Measurements from ENCODE around the gene ZNF394. TPM values are rescaled to one million over a fixed set of nuclear protein-coding genes. Genes with fewer than 3 reads are reported as not detected.

The ZNF394 gene
- total RNA-seq, 1 donor from 2014 or later: 24.2 TPM

DNA sequence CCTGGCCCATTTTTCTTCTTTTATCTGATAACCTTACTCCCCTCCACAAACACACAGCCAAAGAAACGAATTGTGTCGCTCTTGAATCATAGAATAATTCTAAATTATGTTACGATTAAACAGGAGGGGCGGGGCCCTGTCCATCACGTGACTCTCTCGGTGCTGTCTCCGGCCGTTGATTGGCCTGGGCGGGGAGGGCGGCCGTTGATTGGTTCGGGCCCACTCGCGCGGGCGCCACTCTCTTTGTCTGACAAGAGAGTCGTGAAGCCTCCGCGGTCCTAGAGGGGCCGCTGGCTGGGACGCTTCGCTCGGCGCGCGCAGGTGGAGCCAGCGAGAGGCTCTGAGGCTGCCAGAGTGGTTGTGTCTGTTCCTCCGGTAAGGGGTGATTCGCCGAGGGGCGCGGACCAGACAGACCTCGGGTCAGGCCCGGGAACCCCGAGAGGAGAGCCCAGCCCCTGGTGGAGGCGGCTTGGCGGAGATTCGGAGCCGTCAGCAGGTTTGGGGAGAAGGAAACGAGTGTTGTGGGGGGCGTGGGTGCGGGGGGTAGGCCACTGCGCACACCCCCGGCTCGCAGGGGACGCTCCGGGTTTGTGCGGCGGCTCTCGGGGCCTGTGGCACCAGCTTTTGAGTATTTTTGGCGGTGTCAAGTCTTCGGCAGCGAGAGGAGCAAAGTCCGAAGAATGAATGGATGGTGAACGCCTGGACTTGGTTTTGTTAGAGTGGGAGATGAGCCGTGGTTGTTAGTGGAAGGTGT, 27.3 kb downstream of the ZNF394 start, which contains the start of gene ZNF789:
ZNF789 (plus strand) TSS at position 330 of the 754 bp plus-strand sequence. CDS start 3,567 bp downstream, outside the sequence.
- H3K27me3 ChIP-seq (ENCODE audit: control insufficient read depth, insufficient read depth, low read length): no peaks in the 10 kb centered on the region
- TF ChIP-seq, protein P1, sequence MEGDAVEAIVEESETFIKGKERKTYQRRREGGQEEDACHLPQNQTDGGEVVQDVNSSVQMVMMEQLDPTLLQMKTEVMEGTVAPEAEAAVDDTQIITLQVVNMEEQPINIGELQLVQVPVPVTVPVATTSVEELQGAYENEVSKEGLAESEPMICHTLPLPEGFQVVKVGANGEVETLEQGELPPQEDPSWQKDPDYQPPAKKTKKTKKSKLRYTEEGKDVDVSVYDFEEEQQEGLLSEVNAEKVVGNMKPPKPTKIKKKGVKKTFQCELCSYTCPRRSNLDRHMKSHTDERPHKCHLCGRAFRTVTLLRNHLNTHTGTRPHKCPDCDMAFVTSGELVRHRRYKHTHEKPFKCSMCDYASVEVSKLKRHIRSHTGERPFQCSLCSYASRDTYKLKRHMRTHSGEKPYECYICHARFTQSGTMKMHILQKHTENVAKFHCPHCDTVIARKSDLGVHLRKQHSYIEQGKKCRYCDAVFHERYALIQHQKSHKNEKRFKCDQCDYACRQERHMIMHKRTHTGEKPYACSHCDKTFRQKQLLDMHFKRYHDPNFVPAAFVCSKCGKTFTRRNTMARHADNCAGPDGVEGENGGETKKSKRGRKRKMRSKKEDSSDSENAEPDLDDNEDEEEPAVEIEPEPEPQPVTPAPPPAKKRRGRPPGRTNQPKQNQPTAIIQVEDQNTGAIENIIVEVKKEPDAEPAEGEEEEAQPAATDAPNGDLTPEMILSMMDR (IDR thresholded peaks at IDR 0.05; ENCODE audit: insufficient read depth, low read length, severe bottlenecking): no peak
- FAIRE-seq (no peak), DNase-seq (ENCODE audit: low read depth) (peak; percentile 84)
- peak within 1 kb of the TSS; percentile 75 for H3K4me3 ChIP-seq (ENCODE audit: low read depth, low read length)
- H3K36me3 ChIP-seq (ENCODE audit: control insufficient read depth, insufficient read depth, low read length): no peaks in the 10 kb centered on the region

DNA sequence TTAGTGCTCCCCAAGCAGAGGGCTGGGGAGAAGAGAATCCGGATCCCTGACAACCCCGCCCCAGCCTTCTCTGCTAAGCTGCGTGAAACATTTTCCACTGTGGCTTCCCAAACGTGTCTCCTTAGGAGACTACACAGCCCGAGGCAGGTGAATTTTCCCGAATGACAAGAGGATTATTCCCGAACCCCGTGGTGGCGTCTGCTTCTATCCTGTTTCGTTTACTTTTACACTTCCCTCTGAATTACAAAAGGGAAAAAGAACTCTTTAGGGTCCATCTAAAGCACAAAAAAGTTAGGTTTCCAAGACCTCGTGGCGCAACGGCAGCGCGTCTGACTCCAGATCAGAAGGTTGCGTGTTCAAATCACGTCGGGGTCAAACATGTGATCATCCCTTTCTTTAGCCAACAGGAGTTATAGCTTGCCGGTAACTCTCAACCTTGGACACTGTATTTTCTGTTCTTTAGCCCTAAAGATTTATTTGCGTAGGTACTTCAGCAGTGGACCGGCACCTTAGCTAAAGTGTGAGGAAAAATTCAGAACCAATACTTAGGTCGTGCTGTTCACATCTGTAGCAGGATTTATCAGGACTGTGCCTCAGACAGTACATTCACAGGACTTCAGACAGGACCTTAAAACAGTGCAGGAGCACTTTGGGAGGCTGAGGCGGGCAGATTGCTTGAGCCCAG, 30.6 kb downstream of the ZNF394 start:
- FAIRE-seq: no peak
- no peak overlapping the region for H3K4me3 ChIP-seq (ENCODE audit: low read depth, low read length)

DNA sequence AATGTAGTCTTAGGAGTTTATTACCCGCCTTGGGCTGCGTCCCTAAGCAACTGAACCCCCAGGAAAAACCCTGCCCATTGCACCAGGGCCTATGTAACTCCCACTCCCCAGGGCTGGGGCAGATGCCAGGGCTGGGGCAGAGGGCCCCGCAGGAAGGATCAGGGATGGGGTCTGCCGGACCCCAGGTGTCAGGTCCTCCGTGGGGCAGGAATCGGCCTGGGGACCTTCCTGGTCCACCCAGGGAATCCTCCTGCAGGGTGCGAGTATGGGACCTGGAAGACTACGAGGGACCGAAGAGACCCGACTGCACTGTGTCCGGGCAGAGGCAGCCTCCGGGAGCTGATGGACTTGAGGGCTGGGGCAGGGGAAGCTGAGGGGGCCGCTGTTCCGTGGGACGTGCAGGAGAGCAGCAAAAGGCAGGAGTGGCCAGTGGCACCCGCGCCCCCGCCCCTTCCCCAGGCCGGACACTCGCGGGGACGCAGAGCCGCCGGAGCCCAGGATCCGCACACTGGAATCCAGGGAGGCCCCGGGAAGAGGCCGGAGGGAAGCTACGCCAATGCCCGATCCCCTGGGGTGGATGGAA, 31.7 kb downstream of the ZNF394 start:
- no peak for FAIRE-seq
- H3K36me3 ChIP-seq (ENCODE audit: control insufficient read depth, insufficient read depth, low read length): peaks cover 3% of the 10 kb centered on the region
- TF ChIP-seq, protein P1 (IDR thresholded peaks at IDR 0.05; ENCODE audit: insufficient read depth, low read length, severe bottlenecking): no peak
- H3K4me3 ChIP-seq (ENCODE audit: low read depth, low read length): no peak overlapping the region
- no peak for DNase-seq (ENCODE audit: low read depth)
- no peaks in the 10 kb centered on the region for H3K27me3 ChIP-seq (ENCODE audit: control insufficient read depth, insufficient read depth, low read length)

More for the DNA sequence above, 30.6 kb downstream of the ZNF394 start:
- no peak for DNase-seq (ENCODE audit: low read depth)
- no peaks in the 10 kb centered on the region for H3K36me3 ChIP-seq (ENCODE audit: control insufficient read depth, insufficient read depth, low read length)
- no peaks in the 10 kb centered on the region for H3K27me3 ChIP-seq (ENCODE audit: control insufficient read depth, insufficient read depth, low read length)
- TF ChIP-seq, protein P1 (IDR thresholded peaks at IDR 0.05; ENCODE audit: insufficient read depth, low read length, severe bottlenecking): no peak

DNA sequence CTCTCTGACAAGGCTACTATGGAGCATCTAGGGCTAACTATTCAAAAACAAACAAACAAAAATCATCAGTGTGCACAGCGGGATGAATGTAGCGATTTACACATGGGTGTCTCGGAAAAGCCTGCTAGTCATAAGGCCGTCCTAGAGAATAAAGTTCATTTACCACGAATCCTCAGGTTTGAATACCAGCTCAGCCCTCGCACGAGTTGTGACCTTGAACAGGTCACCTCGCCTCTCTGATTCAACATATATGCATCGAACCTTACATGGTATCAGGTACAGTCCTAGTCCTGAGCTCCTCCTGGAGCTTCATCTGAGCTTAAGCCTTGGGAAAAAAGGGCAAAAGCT, 34.7 kb downstream of the ZNF394 start:
- no peak for FAIRE-seq
- TF ChIP-seq, protein P1 (IDR thresholded peaks at IDR 0.05; ENCODE audit: insufficient read depth, low read length, severe bottlenecking): no peak
- peaks cover 6% of the 10 kb centered on the region for H3K36me3 ChIP-seq (ENCODE audit: control insufficient read depth, insufficient read depth, low read length)

DNA sequence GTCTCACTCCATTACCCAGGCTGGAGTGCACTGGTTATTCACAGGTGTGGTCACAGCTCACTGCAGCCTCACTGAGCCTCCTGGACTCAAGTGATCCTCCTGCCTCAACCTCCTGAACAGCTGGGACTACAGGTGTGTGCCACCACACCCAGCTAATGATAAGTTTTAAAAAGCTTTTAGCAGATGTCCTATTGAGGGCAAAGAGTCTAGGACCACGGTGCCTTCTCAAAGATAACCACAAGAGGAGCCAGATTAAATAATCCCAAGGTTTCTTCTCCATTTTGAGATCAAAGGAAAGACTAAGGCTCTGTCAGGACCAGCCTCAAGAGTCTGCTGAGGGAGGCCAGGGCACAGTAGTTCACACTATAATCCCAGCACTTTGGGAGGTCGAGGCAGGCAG, 38.9 kb downstream of the ZNF394 start:
- no peak overlapping the region for H3K4me3 ChIP-seq (ENCODE audit: low read depth, low read length)
- DNase-seq (ENCODE audit: low read depth): no peak
- no peaks in the 10 kb centered on the region for H3K27me3 ChIP-seq (ENCODE audit: control insufficient read depth, insufficient read depth, low read length)
- peaks cover 20% of the 10 kb centered on the region for H3K36me3 ChIP-seq (ENCODE audit: control insufficient read depth, insufficient read depth, low read length)
- TF ChIP-seq, protein P1 (IDR thresholded peaks at IDR 0.05; ENCODE audit: insufficient read depth, low read length, severe bottlenecking): peak; percentile 2
- no peak for FAIRE-seq

More for the DNA sequence above, 34.7 kb downstream of the ZNF394 start:
- DNase-seq (ENCODE audit: low read depth): no peak
- Histone ChIP-seq H3K27me3 (ENCODE audit: control insufficient read depth, insufficient read depth, low read length) (no peaks in the 10 kb centered on the region), H3K4me3 (ENCODE audit: low read depth, low read length) (peak overlapping the region; percentile 67)

All from bronchial epithelial cell (primary cell).